NCI-H1105 treated with DMSO at 0.1 percent for 48 hours (cell line): ENCODE data around the gene SLC2A3.
"Not testable (repeated sequence)": the region's sequence is repeated elsewhere in the genome, so short reads cannot be mapped to it uniquely, and the experiment has no call there.

ENCODE experiments used
- DNase-seq: peaks from one replicate; lab custom pipeline; 2025; lab: John Stamatoyannopoulos, UW

SLC2A3 gene

DNA sequence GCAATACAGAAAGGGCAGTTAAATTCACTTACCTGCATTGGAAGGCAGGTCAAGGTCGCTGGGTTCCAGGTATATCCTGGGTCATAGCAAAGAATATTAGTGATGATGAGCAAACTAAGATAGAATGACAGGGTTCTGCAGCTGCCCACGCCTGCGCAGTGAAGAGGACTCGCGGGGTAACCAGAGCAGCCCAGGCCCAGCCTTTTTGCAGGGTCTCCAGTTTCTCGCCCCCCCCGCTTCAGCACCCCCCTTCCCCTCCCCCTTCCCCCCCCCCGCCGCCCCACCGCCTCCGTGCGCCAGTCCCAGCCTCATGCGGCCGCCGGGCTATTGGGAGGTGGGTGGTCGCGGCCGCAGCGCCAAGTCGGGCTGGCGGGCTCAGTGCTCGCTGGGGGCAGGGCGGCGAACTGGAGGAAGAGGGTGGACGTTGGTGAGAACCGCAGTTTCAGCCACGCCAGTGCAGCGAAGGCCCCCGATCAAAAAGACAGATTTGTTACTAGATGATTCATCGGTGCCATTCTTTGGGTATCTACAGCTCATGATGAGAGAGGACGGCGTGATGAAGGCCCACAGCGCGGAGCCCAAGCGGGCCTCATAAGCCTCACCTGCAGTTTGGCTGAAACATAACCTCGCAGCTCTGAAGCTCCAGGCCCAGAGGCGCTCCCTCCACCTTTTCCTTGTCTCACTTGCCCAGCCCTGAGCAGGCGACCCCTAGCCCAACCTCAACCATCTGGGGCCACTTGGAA, 20.2 kb downstream of the SLC2A3 start:
- no peak for DNase-seq

DNA sequence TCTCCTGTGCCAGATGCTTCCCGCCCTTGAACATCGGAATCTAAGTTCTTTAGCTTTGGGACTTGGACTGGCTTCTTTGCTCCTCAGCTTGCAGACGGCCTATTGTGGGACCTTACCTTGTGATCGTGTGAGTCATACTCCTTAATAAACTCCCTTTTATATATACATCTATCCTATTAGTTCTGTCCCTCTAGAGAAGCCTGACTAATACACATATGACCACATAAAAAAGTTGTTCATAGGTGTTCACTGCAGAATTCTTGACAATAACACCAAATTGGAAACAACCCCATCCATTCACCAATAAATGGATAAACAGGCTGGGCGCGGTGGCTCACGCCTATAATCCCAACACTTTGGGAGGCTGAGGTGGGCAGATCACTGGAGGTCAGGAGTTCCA, 25.9 kb downstream of the SLC2A3 start:
- not testable (repeated sequence) for DNase-seq

DNA sequence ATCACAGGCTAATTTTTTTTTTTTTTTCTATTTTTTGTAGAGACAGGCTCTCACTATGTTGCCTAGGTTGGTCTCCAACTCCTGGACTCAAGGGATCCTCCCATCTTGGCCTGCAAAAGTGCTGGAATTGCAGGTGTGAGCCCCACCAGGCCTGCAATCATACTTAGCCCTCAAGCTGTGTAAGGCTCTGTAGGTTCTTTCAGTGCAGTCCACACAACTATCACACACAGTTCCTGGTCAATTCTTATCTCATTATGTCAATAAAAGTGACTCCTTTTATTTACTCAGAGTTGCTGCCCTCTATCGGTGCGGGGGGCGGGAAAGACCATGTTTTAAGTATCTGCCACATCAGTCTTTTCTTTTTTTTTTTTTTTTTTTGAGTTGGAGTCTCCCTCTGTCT, 29.0 kb downstream of the SLC2A3 start:
- no peak for DNase-seq

DNA sequence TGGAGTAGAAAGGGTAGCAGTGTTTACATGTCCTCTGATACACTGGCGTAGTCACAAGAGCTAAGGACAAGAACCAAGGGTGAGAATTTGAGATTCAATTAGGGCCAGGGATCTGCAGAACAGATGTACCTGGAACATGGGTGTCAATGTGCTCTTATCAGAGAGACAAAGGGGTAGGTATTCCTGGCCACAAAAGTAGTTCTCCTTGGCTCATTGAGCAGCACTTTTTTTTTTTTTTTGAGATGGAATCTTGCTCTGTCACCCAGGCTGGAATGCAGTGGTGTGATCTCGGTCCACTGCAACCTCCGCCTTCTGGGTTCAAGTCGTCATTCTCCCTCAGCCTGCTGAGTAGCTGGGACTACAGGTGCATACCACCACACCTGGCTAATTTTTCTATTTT, 29.7 kb downstream of the SLC2A3 start:
- DNase-seq: not testable (repeated sequence)

DNA sequence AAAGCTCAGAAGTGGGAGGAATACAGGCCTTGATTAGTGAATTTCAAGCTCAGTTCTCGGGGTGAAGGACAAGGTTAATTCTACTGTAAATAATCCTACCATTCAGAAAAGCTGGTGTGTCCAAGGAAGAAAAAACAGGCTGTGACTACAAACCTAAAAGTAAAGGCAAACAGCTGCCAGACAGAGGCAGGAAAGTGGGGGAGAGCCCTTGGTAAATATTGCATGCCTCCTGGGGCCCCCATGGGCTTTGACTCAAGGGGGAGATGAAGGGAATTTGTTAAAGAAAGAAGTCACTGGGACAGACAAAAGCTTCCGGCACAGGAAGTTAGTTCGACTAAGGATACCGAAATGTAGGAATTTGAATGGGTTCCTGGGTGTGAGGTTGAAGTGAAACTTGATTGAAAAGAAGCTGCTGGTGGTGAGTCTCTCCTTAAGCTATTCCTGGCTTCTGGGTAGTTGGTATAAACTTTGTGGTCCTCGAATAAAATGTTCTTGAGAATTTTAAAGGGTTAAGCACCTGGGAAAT, 30.3 kb downstream of the SLC2A3 start:
- DNase-seq: not testable (repeated sequence)

DNA sequence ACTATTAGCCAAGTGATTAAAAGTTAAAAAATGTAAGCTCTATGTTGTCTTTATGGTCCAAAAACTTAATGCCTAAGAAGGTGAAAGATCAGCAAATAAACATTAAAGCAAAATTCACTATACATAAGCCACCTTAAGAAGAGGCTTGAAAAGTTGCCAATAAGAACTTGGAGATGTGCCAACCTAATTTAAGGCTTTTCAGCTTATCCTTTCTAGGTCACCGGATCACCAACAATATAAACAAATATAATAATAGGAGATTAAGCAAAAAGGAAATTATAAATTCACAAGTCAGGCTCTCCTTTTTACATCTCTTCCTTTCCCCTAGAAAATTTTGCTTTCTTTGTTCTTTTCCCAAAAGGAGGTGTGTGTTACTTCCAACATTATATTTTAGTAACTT, 30.9 kb downstream of the SLC2A3 start:
- DNase-seq: peak; percentile 16

DNA sequence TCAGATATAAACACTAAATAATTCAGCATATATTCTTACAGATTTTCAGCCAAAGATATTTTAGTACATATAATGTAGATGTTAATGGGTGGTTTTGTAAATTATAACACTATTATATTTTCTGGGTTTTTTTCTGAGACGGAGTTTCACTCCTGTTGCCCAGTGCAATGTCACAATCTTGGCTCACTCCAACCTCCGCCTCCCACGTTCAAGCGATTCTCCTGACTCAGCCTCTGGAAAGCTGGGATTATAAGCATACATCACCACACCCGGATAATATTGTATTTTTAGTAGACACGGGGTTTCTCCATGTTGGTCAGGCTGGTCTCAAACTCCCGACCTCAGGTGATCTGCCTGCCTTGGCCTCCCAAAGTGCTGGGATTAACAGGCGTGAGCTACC, 33.6 kb downstream of the SLC2A3 start:
- not testable (repeated sequence) for DNase-seq

DNA sequence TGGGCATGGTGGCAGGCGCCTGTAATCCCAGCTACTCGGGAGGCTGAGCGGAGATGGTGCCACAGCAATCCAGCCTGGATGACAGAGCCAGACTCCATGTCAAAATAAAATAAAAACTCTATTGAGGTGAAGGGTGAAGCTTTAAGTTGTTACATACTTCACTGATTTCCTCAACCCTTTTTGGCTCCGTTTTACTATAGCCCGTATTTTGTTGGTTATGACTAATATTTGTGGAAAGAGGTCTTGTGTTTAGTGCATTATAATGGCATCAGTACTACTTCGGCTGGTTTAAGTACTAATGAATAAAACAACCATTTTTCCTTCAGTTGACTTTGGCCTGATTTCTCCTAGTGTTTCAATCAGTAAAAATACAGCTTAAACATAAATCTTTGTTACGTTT, 36.2 kb downstream of the SLC2A3 start:
- no peak for DNase-seq

DNA sequence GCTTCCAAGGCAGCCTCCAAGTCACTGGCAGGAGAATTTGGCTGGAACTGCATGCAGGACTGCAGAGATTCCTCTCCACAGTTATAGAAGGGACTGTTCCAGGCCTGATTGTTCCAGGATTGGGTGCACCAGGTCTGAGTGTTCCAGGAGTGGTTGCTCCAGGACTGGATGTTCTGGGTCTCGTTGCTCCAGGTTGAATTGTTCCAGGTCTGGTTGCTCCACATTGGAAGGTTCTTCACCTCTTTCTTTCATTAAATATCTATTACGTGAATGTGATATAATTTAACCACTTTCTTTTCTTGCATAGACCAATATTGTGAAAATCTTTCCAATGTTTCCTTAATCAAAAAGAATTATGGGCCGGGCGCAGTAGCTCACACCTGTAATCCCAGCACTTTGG, 39.3 kb downstream of the SLC2A3 start:
- DNase-seq: not testable (repeated sequence)

DNA sequence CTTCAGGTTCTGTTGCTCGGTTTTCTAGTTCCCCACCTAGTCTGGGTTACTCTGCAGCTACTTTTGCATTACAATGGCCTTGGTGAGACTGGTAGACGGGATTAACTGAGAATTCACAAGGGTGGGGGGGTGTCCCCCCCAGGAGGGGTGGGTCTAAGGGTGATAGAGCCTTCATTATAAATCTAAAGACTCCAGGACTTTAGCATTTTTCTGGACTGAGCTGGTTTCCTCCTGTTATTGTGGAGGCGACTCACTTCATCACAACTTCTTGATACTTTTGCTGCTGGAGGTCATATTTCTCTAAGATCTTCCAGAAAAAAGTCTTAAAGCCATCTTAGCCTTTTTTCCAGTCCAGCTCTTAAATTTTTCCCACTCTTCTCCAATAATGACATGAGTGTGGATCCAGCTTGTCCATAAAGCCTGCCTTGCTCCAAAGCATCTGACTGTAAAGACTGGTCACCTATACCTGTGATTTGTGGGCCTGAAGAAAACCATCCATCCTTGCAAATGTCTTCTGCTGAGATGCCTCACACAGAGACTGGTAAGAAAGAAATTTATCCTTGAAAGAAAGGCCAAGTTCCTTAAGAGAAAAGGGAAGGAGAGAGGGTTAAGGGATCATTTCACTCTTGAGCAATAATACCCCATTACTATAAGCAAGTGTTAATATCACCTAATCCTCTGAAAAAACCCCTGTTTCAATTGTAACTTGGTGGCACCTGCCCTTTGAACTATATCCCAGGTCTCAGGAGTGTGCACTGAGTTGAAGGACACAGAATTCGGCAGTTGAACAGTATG, 43.6 kb downstream of the SLC2A3 start:
- no peak for DNase-seq

DNA sequence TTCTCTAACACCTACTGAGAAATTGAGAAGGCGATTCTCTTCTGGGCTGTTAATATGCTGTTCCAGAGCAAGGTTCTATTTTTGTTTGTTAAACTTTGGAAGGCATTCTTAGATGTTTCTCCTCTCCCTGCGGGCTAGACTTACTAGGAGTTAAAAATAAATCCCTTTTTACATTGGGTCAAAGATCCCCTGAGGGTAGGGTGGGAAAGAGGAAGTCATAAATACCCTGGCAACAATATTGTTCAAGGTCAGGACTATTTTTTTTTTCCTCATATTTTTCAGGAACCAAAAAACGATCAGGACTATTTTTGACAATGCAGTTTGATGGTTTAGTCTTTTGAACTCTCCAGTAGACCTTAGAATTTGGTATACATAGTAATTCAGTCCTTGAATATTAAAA, 51.3 kb downstream of the SLC2A3 start:
- DNase-seq: no peak

DNA sequence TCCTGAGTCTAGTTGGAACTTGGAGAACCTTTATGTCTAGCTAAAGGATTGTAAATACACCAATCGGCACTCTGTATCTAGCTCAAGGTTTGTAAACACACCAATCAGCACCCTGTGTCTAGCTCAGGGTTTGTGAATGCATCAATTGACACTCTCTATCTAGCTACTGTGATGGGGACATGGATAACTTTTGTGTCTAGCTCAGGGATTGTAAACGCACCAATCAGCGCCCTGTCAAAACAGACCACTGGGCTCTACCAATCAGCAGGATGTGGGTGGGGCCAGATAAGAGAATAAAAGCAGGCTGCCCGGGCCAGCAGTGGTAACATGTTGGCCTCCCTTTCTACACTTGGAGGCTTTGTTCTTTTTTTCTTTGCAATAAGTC, 54.3 kb downstream of the SLC2A3 start:
- DNase-seq: not testable (repeated sequence)

DNA sequence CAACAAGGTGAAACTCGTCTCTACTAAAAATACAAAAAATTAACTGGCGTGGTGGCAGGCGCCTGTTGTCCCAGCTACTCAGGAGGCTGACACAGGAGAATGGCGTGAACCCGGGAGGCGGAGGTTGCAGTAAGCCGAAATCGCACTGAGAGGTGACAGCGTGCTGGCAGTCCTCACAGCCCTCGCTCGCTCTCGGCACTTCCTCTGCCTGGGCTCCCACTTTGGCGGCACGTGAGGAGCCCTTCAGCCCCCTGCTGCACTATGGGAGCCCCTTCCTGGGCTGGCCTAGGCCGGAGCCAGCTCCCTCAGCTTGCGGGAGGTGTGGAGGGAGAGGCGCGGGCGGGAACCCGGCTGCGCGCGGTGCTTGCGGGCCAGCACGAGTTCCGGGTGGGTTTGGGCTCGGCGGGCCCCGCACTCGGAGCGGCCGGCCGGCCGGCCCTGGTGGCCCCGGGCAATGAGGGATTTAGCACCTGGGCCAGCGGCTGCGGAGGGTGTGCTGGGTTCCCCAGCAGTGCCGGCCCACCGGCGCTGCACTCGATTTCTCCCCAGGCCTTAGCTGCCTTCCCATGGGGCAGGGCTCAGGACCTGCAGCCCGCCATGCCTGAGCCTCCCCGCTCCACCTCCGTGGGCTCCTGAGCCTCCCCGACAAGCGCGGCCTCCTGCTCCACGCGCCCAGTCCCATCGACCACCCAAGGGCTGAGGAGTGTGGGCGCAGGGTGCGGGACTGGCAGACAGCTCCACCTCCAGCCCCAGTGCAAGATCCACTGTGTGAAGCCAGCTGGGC, 54.8 kb downstream of the SLC2A3 start:
- DNase-seq: not testable (repeated sequence)

DNA sequence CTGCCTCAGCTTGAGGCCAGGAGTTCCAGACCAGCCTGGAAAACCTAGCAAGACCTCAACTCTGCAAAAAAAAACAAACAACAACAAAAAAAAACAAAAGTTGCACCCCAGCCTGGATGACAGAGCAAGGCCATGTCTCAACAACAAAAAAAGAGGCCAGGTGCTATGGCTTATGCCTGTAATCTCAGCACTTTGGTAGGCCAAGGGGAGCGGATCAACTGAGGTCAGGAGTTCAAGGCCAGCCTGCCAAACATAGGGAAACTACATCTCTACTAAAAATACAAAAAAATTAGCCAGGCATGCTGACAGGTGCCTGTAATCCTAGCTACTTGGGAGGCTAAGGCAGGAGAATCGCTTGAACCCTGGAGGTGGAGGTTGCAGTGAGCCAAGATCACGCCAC, 56.7 kb downstream of the SLC2A3 start:
- no peak for DNase-seq

DNA sequence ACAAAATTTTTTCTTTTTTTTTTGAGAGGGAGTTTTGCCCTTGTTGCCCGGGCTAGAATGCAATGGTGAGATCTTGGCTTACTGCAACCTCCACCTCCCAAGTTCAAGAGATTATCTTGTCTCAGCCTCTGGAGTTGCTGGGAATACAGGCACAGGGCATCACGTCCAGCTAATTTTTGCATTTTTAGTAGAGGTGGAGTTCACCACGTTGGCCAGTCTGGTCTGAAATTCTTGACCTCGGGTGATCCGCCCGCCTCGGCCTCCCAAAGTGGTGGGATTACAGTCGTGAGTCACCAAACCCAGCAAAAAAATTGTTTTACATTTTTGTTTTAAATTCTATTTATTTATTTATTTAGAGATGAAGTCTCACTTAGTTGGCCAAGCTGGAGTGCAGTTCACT, 58.6 kb downstream of the SLC2A3 start:
- no peak for DNase-seq

DNA sequence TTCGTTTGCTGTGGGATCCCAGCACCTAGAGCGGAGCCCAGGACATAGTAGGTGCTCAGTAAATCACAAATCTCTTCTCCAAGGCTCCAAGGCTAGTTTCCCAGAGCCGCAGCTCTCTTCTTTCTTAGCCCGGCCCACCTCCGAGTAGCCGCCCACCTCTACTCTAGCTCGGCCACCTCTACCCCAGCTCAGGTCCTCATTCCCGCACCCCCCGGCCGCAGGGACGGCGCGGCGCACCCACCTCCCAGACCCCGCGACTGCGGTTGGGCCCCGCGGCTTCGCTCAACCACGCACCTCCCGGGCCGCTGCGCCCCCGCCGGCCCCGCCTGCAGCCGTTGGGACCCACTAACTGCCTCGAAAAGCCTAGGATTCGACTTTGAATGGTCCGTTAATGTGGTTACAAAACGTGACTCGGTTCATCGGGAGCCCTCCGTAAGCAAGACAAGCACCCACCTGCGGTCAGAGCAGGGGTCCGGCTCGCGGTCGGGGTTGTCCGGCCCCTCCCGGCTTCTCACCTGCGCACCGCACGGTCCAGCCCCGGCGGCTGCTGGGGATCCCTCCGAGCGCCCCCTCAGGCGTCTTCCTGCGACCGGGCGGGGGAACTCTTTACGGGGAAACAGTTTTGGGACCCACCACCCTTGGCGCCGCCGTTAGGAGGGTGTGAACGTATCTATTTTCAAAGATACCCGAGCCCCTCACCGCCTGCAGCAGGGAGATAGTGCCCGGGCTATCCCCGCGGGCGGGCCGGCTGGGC, 63.2 kb downstream of the SLC2A3 start, which contains the start of gene SLC2A14:
TSS of gene SLC2A14 (minus strand) at position 350 of the 754 bp plus-strand sequence. CDS start 3,035 bp downstream, outside the sequence.
- no peak for DNase-seq

DNA sequence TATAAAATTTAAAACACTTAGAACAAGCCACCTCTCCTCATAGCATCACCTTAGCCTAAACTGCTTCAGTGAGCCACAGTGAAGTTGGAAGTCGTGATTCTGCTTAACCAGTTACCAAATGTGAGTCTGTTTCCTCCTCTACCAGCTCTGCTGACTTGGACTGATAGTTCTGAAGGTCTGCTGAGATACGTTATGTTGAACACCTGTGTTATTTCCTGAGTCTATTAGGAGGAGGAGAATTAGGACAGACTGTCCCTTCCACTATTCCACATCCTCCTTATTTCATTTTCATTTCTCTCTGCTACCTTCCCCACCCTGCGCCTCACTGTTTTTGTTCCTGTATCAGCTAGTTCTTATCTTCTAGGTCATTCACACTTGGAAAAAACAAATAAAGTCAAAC, 65.7 kb downstream of the SLC2A3 start:
- no peak for DNase-seq
